Islet precursor cell (in vitro differentiated cells): ENCODE measurements around the gene NCOA5.

ENCODE experiments used
- DNase-seq: peaks from one replicate; pipeline ENCODE4 v3.0.0-alpha.2; 2018

The NCOA5 gene

GRCh38 chr20:46089417-46090388 is at the start of gene NCOA5:
Gene NCOA5, minus strand, starts transcription at chr20:46089962. Its CDS starts 10,538 bp downstream, at chr20:46079424.
- DNase-seq = peak; percentile 97

- DNase-seq = peak; percentile 82
Measured at GRCh38 chr20:46139266-46139889, 49.6 kb upstream of the NCOA5 start.

- no peak for DNase-seq
Measured at GRCh38 chr20:46137816-46138215, 48.1 kb upstream of the NCOA5 start.

GRCh38 chr20:46135856-46136633 is 46.3 kb upstream of the NCOA5 start:
- DNase-seq = no peak

- no peak for DNase-seq
Measured at GRCh38 chr20:46134716-46135115, 45.0 kb upstream of the NCOA5 start.

GRCh38 chr20:46133886-46134654 is 44.3 kb upstream of the NCOA5 start:
- no peak for DNase-seq

- peak; percentile 85 for DNase-seq
Measured at GRCh38 chr20:46132705-46133120, 43.0 kb upstream of the NCOA5 start.

GRCh38 chr20:46131396-46131795 is 41.6 kb upstream of the NCOA5 start:
- no peak for DNase-seq

- DNase-seq = no peak
Measured at GRCh38 chr20:46130534-46130933, 40.8 kb upstream of the NCOA5 start.

GRCh38 chr20:46129955-46130481 is 40.3 kb upstream of the NCOA5 start:
- DNase-seq = no peak

- peak; percentile 71 for DNase-seq
Measured at GRCh38 chr20:46128310-46129151, 38.8 kb upstream of the NCOA5 start.

GRCh38 chr20:46127396-46128010 is 37.7 kb upstream of the NCOA5 start:
- no peak for DNase-seq

GRCh38 chr20:46126440-46127056 is 36.8 kb upstream of the NCOA5 start:
- DNase-seq = no peak

- no peak for DNase-seq
Measured at GRCh38 chr20:46123482-46124245, 33.9 kb upstream of the NCOA5 start.

- DNase-seq = no peak
Measured at GRCh38 chr20:46122516-46123481, 33.0 kb upstream of the NCOA5 start.

- peak; percentile 84 for DNase-seq
Measured at GRCh38 chr20:46122071-46122470, 32.3 kb upstream of the NCOA5 start.

GRCh38 chr20:46121184-46121930 is 31.6 kb upstream of the NCOA5 start:
- no peak for DNase-seq
